ENCODE data around the gene ZNF385B.

ZNF385B gene

GRCh38 chr2:179479947-179480346 is 381.5 kb downstream of the ZNF385B start:
- Histone ChIP-seq H3K4me3 (ENCODE audit: low read depth, low read length) (no peak overlapping the region), H3K9me3 (ENCODE audit: control insufficient read depth, insufficient read depth, low read depth, low read length) (no peaks in the 10 kb centered on the region), H3K4me1 (ENCODE audit: control insufficient read depth, insufficient read depth, low read length) (no peaks in the 10 kb centered on the region), H3K27ac (ENCODE audit: extremely low read depth, low read depth, low read length) (no peak overlapping the region), H3K36me3 (ENCODE audit: control insufficient read depth in 2 of 2, insufficient read depth in 1 of 2, low read length in 2 of 2) (no peaks in the 10 kb centered on the region)
- TF ChIP-seq ZNF112 (tag by site-specific recombination; IDR thresholded peaks at IDR 0.05) (no peak), ZNF843 (tag by site-specific recombination; IDR thresholded peaks at IDR 0.05) (no peak), ELK4 (IDR thresholded peaks at IDR 0.05; ENCODE audit: borderline replicate concordance, low read depth, low read length) (no peak), BCL6B (tag by site-specific recombination; IDR thresholded peaks at IDR 0.05) (no peak), ZFP37 (tag by site-specific recombination; IDR thresholded peaks at IDR 0.05) (no peak), ZNF132 (tag by site-specific recombination; IDR thresholded peaks at IDR 0.05; ENCODE audit: borderline replicate concordance) (no peak), ZNF776 (tag by site-specific recombination; IDR thresholded peaks at IDR 0.05; ENCODE audit: borderline replicate concordance) (no peak), REST (tag by site-specific recombination; IDR thresholded peaks at IDR 0.05) (no peak), YY1 (tag by site-specific recombination; IDR thresholded peaks at IDR 0.05) (no peak), ZNF350 (tag by site-specific recombination; IDR thresholded peaks at IDR 0.05) (no peak)
- CTCF ChIA-PET: interaction anchor here (0.6 kb wide), 1 partner anchor 38 kb away, joined by 5 read pairs; no protein-coding TSS in a partner anchor
- POLR2A ChIA-PET: no interaction called here

- Histone ChIP-seq H3K36me3 (ENCODE audit: control insufficient read depth in 2 of 2, insufficient read depth in 1 of 2, low read length in 2 of 2) (no peaks in the 10 kb centered on the region), H3K4me1 (ENCODE audit: control insufficient read depth, insufficient read depth, low read length) (no peaks in the 10 kb centered on the region), H3K4me3 (ENCODE audit: low read depth, low read length) (no peak overlapping the region), H3K27ac (ENCODE audit: extremely low read depth, low read depth, low read length) (no peak overlapping the region), H3K9me3 (ENCODE audit: control insufficient read depth, insufficient read depth, low read depth, low read length) (no peaks in the 10 kb centered on the region)
- ChIA-PET CTCF (no interaction called here), POLR2A (no interaction called here)
- TF ChIP-seq ZNF132 (tag by site-specific recombination; IDR thresholded peaks at IDR 0.05; ENCODE audit: borderline replicate concordance) (no peak), ZNF449 (tag by site-specific recombination; IDR thresholded peaks at IDR 0.05) (no peak), SP2 (tag by site-specific recombination; IDR thresholded peaks at IDR 0.05) (no peak), PRDM6 (tag by site-specific recombination; IDR thresholded peaks at IDR 0.05) (no peak), ZNF202 (tag by site-specific recombination; IDR thresholded peaks at IDR 0.05; ENCODE audit: borderline replicate concordance) (no peak), ZNF639 (tag by site-specific recombination; IDR thresholded peaks at IDR 0.05) (no peak), ZBTB11 (tag by site-specific recombination; conservative IDR thresholded peaks at IDR 0.05; ENCODE audit: low read depth) (no peak), ZNF514 (tag by site-specific recombination; IDR thresholded peaks at IDR 0.05) (no peak), HOXA7 (CRISPR knock-in tag; IDR thresholded peaks at IDR 0.05; ENCODE audit: borderline replicate concordance) (no peak), BCL6B (tag by site-specific recombination; IDR thresholded peaks at IDR 0.05) (no peak)
Observed at GRCh38 chr2:179478771-179479170, 382.6 kb downstream of the ZNF385B start.
